Neural crest cell (in vitro differentiated cells): ENCODE measurements around the gene GPRC5C. TPM values are rescaled to one million over a fixed set of nuclear protein-coding genes. Genes with fewer than 3 reads are reported as not detected.

Source experiments
- DNase-seq: peaks from one replicate; pipeline ENCODE4 v3.0.0; 2021; ENCODE audit warnings: low read depth, mixed read lengths, low spot score
- H3K27ac Mint-ChIP-seq: one replicate; pipeline ENCODE4 v1.8.0; 2021; ENCODE audit warnings: mild to moderate bottlenecking, mixed read lengths; ENCODE audit not compliant: unreplicated experiment
- H3K27me3 Mint-ChIP-seq: 2 replicates; pipeline ENCODE4 v1.8.0; 2021; ENCODE audit warnings: low read depth, mild to moderate bottlenecking, mixed read lengths
- H3K36me3 Mint-ChIP-seq: 2 replicates; pipeline ENCODE4 v1.8.0; 2021; ENCODE audit warnings: low read depth, mild to moderate bottlenecking, mixed read lengths
- H3K4me1 Mint-ChIP-seq: 2 replicates; pipeline ENCODE4 v1.8.0; 2021; ENCODE audit warnings: mixed read lengths
- H3K4me3 Mint-ChIP-seq: one replicate; pipeline ENCODE4 v1.8.0; 2021; ENCODE audit warnings: mild to moderate bottlenecking, mixed read lengths
- H3K9me3 Mint-ChIP-seq: 2 replicates; pipeline ENCODE4 v1.8.0; 2021; ENCODE audit warnings: mixed read lengths
- CTCF ChIP-seq: fragments of 200-600 bp; sonication (generic); conservative IDR thresholded peaks from 2 replicates; pipeline ENCODE4 v1.5.0; 2021; ENCODE audit warnings: antibody characterized with exemption, mild to moderate bottlenecking
- long read RNA-seq: library from polyadenylated mRNA; unstranded; transcript quantifications from one replicate; pipeline ENCODE4 v2.0.0, GENCODE V29; 2020
- total RNA-seq: library from RNA; stranded (reverse); gene quantifications from 2 replicates; pipeline ENCODE4 v1.2.1, GENCODE V29; 2021

The GPRC5C gene
- total RNA-seq, result 3.1 and 4.6 TPM in 2 replicates
- long read RNA-seq, partial matches to known transcripts, result 1 of 1 reads
- long read RNA-seq, other reads (novel, unspliced or antisense), result 0 of 1 reads

GRCh38 chr17:74431568-74432423 lies at the start of gene GPRC5C:
Gene GPRC5C, plus strand, starts transcription at chr17:74432088. Its CDS starts 7,689 bp downstream, at chr17:74439777.
- Mint-ChIP-seq H3K36me3 (peaks cover 3% of the 10 kb centered on the region), H3K27me3 (peaks cover 69% of the 10 kb centered on the region), H3K27ac (peak within 1 kb of the TSS; percentile 27), H3K4me3 (peak within 1 kb of the TSS; percentile 85), H3K4me1 (peaks cover 26% of the 10 kb centered on the region), H3K9me3 (no peaks in the 10 kb centered on the region)
- DNase-seq, result no peak
- no peak for TF ChIP-seq CTCF

- no peak for TF ChIP-seq CTCF
- Mint-ChIP-seq H3K27ac (no peak overlapping the region), H3K27me3 (no peaks in the 10 kb centered on the region), H3K36me3 (no peaks in the 10 kb centered on the region), H3K9me3 (no peaks in the 10 kb centered on the region), H3K4me3 (no peak overlapping the region), H3K4me1 (peaks cover 5% of the 10 kb centered on the region)
- no peak for DNase-seq
Measured at GRCh38 chr17:74383141-74383540, 48.7 kb upstream of the GPRC5C start.

GRCh38 chr17:74385201-74385600 lies 46.7 kb upstream of the GPRC5C start:
- Mint-ChIP-seq H3K4me3 (no peak overlapping the region), H3K27me3 (no peaks in the 10 kb centered on the region)
- no peak for TF ChIP-seq CTCF

GRCh38 chr17:74386386-74386785 lies 45.5 kb upstream of the GPRC5C start:
- no peak for TF ChIP-seq CTCF
- Mint-ChIP-seq H3K9me3 (no peaks in the 10 kb centered on the region), H3K36me3 (no peaks in the 10 kb centered on the region), H3K27me3 (no peaks in the 10 kb centered on the region), H3K4me1 (no peaks in the 10 kb centered on the region), H3K4me3 (no peak overlapping the region), H3K27ac (no peak overlapping the region)
- no peak for DNase-seq

More at GRCh38 chr17:74385201-74385600, 46.7 kb upstream of the GPRC5C start:
- Mint-ChIP-seq H3K27ac (no peak overlapping the region), H3K4me1 (peaks cover 4% of the 10 kb centered on the region), H3K36me3 (no peaks in the 10 kb centered on the region), H3K9me3 (no peaks in the 10 kb centered on the region)
- DNase-seq, result no peak

- Mint-ChIP-seq H3K27me3 (no peaks in the 10 kb centered on the region), H3K36me3 (no peaks in the 10 kb centered on the region), H3K27ac (no peak overlapping the region), H3K4me1 (no peaks in the 10 kb centered on the region), H3K4me3 (no peak overlapping the region), H3K9me3 (no peaks in the 10 kb centered on the region)
- TF ChIP-seq CTCF, result no peak
- no peak for DNase-seq
Measured at GRCh38 chr17:74387365-74388218, 44.3 kb upstream of the GPRC5C start.
